ENCODE results near the gene SH3PXD2A. TPM values are rescaled to one million over a fixed set of nuclear protein-coding genes. Genes with fewer than 3 reads are reported as not detected.

SH3PXD2A gene
- total and polyA plus RNA-seq, 2 of the 4 experiments (the other 2 are of a cell fraction), result 6.3 to 23.0 TPM

- Histone ChIP-seq H3K4me1 (ENCODE audit: control insufficient read depth, insufficient read depth, low read length) (peaks cover 28% of the 10 kb centered on the region), H2BK120ac (ENCODE audit: low read depth, low read length) (peak overlapping the region; percentile 49; the same call in 1 of the 2 replicates), H2AK9ac (replicated peaks; ENCODE audit: low read depth, low read length, poor library complexity) (peak overlapping the region; percentile 69), H3K14ac (replicated peaks; ENCODE audit: low read depth, low read length) (peak overlapping the region; percentile 35; the same call in 1 of the 2 replicates), H4K5ac (ENCODE audit: low read depth, low read length) (no peak overlapping the region), H2AFZ (replicated peaks; ENCODE audit: low read length, poor library complexity) (peak overlapping the region; percentile 33), H3K9me3 (ENCODE audit: control insufficient read depth, insufficient read depth, low read length) (no peaks in the 10 kb centered on the region), H2BK15ac (ENCODE audit: low read depth, low read length) (peak overlapping the region; percentile 26; the same call in 1 of the 3 replicates), H4K91ac (ENCODE audit: insufficient read depth, low read depth, low read length) (peak overlapping the region; percentile 26), H3K18ac (ENCODE audit: low read depth, low read length) (no peak overlapping the region), H2BK20ac (ENCODE audit: low read depth, low read length) (peak overlapping the region; percentile 18; the same call in 1 of the 2 replicates), H4K20me1 (ENCODE audit: insufficient read depth, low read length) (0 out of 2 replicates have a peak, but pooled peaks cover 1% of the 10 kb centered on the region), H3K27me3 (ENCODE audit: control insufficient read depth, insufficient read depth, low read length) (no peaks in the 10 kb centered on the region), H3K4me3 (ENCODE audit: insufficient read depth, low read depth, low read length) (no peak overlapping the region), H2BK5ac (ENCODE audit: low read depth, low read length, poor library complexity, severe bottlenecking) (no peak overlapping the region), H3K79me1 (ENCODE audit: low read depth in 1 of 2, low read length in 2 of 2) (peaks cover 8 to 60% of the 10 kb centered on the region in 2 experiments), H3K36me3 (ENCODE audit: control insufficient read depth, insufficient read depth, low read length) (no peaks in the 10 kb centered on the region), H4K8ac (ENCODE audit: low read depth in 2 of 2, low read length in 2 of 2) (peak overlapping the region in 1 of 2 experiments; percentile 35; a peak in 1 of 4 replicates), H3K4me2 (ENCODE audit: low read depth, low read length) (no peak overlapping the region), H3K4ac (ENCODE audit: low read depth, low read length) (peak overlapping the region; percentile 75; the same call in 1 of the 2 replicates), H3K23ac (ENCODE audit: low read depth, low read length) (no peak overlapping the region), H2AK5ac (ENCODE audit: low read depth, low read length) (peak overlapping the region; percentile 67), H3K27ac (ENCODE audit: insufficient read depth, low read length) (no peak overlapping the region), H3K9ac (ENCODE audit: low read depth, low read length) (no peak overlapping the region), H3K9me1 (ENCODE audit: insufficient read depth, low read length) (peaks cover 42% of the 10 kb centered on the region), H3K56ac (ENCODE audit: extremely low read depth, insufficient read depth, low read length) (no peak overlapping the region)
- ATAC-seq (ENCODE audit: low read depth), result no peak
- 88% methylated on average over 2 of the region's 8 CpGs; no CpG with 5 or more reads in 1 of the 2 experiments for WGBS, 2 experiments (ENCODE audit: extremely low coverage in 2 of 2, insufficient read length in 1 of 2)
- ChIA-PET POLR2A (ENCODE audit: unreplicated experiment) (no interaction called here), CTCF (no interaction called here)
- no TSS peak for BruUV-seq (replicated peaks)
- DNase-seq, result no peak
- dilution Hi-C loops (cut with HindIII; ENCODE audit: low sequenced_read_pairs, unreplicated experiment), result no loop called here
- in situ Hi-C loops (cut with MboI; ENCODE audit: low sequenced_read_pairs), result no loop called here
- intact Hi-C loops (cut with micrococcal nuclease), result no loop called here
- TF ChIP-seq RCOR1 (IDR thresholded peaks at IDR 0.05; ENCODE audit: insufficient replicate concordance, low read length) (no peak), USF2 (IDR thresholded peaks at IDR 0.05; ENCODE audit: low read depth, low read length) (no peak), BHLHE40 (IDR thresholded peaks at IDR 0.05; ENCODE audit: low read depth, low read length) (no peak), POLR2A (IDR thresholded peaks at IDR 0.05; ENCODE audit: low read depth, low read length) (no peak), ELK1 (IDR thresholded peaks at IDR 0.05; ENCODE audit: borderline replicate concordance, low read depth, low read length) (no peak), CTCF (conservative IDR thresholded peaks at IDR 0.05; ENCODE audit: low read depth, low read length) (no peak), CHD1 (IDR thresholded peaks at IDR 0.05; ENCODE audit: low read depth, low read length) (no peak), MAFK (IDR thresholded peaks at IDR 0.05; ENCODE audit: low read depth, low read length) (no peak), CEBPB (IDR thresholded peaks at IDR 0.05; ENCODE audit: low read depth, low read length) (no peak), RFX5 (IDR thresholded peaks at IDR 0.05; ENCODE audit: low read depth, low read length) (no peak), NFE2L2 (IDR thresholded peaks at IDR 0.05; ENCODE audit: low read depth, low read length) (no peak), MXI1 (IDR thresholded peaks at IDR 0.05; ENCODE audit: borderline replicate concordance, low read depth, low read length) (no peak), FOS (IDR thresholded peaks at IDR 0.05; ENCODE audit: low read depth, low read length) (no peak), MAZ (IDR thresholded peaks at IDR 0.05; ENCODE audit: borderline replicate concordance, low read depth, low read length) (no peak), RAD21 (IDR thresholded peaks at IDR 0.05; ENCODE audit: low read length) (no peak)
Observed at GRCh38 chr10:103766751-103767505, 88.4 kb downstream of the SH3PXD2A start.
